K562 (cell line): ENCODE measurements around the gene STEAP1B. TPM values are rescaled to one million over a fixed set of nuclear protein-coding genes. Genes with fewer than 3 reads are reported as not detected.

Experiments used
- ATAC-seq: fragments of 200-7000 bp; cut with Tn5 transposase; 3 replicates; pipeline ENCODE4 v1.9.1; 2020; ENCODE audit warnings: moderate library complexity
- BruUV-seq: library from RNA; stranded (reverse); fragments of 400-500 nt; replicated peaks from 2 replicates; lab custom pipeline; 2021; lab: Mats Ljungman, UMichigan
- CTCF ChIA-PET: fragments of 300-600 bp; formaldehyde crosslinking; extraction: SDS; loops from one replicate; lab custom pipeline; 2021; ENCODE audit warnings: low intra/inter-chr PET ratio; lab: Yijun Ruan, JAX
- POLR2A ChIA-PET: fragments of 300-600, 350-650 bp; sonication (Branson Sonifier 250); formaldehyde crosslinking; extraction: SDS; loops from one replicate; lab custom pipeline; 2021; ENCODE audit warnings: antibody characterized with exemption, inconsistent platforms; lab: Yijun Ruan, JAX
- DNase-seq, 4 experiments: peaks; one replicate each; pipeline versions ENCODE4 v3.0.0 to v3.0.0-alpha.2; 2011 to 2018; ENCODE audit warnings: low spot score in 3 of 4, mixed read lengths in 3 of 4; ENCODE audit errors: extremely low read depth in 1 of 4
- FAIRE-seq: peaks from 2 replicates; lab custom pipeline; 2011; peaks lifted over from hg19 to GRCh38; lab: Jason Lieb, UNC
- H2AFZ ChIP-seq: 2 replicates; pipeline ENCODE4 v1.6.0; 2011; ENCODE audit warnings: low read depth, low read length, control low read depth, inconsistent platforms
- H3K27ac ChIP-seq: fragments of 200-600 bp; 3 replicates; pipeline ENCODE4 v1.8.0; 2011; ENCODE audit warnings: low read depth, mild to moderate bottlenecking, control low read depth, inconsistent platforms, low read length, moderate library complexity, mixed read lengths; ENCODE audit errors: extremely low read depth
- H3K27me3 ChIP-seq, 2 experiments: fragments of 300-600 bp in 1 of 2; 2 replicates in 1 of 2; 3 replicates in 1 of 2; pipeline versions ENCODE4 v1.6.0 to v1.8.0; 2011; ENCODE audit warnings: inconsistent platforms in 2 of 2, low read length in 2 of 2, mild to moderate bottlenecking in 1 of 2, mixed read lengths in 1 of 2, moderate library complexity in 1 of 2; ENCODE audit not compliant: control insufficient read depth in 2 of 2, insufficient read depth in 2 of 2
- H3K36me3 ChIP-seq: fragments of 300-600 bp; 3 replicates; pipeline ENCODE4 v1.8.0; 2011; ENCODE audit warnings: mild to moderate bottlenecking, low read length, inconsistent platforms; ENCODE audit not compliant: control insufficient read depth, insufficient read depth
- H3K4me1 ChIP-seq, 2 experiments: fragments of 200-600 bp in 1 of 2; replicated peaks in 1 of 2; 2 replicates in 1 of 2; 3 replicates in 1 of 2; pipeline versions ENCODE4 v1.5.1 to v1.8.0; 2011; ENCODE audit warnings: inconsistent platforms in 2 of 2, low read length in 2 of 2, mild to moderate bottlenecking in 1 of 2, mixed read lengths in 1 of 2, moderate library complexity in 1 of 2; ENCODE audit not compliant: control insufficient read depth in 2 of 2, insufficient read depth in 2 of 2
- H3K4me2 ChIP-seq: 2 replicates; pipeline ENCODE4 v1.6.1; 2011; ENCODE audit warnings: low read length, control low read depth, inconsistent platforms, mixed read lengths; ENCODE audit not compliant: insufficient read depth
- H3K4me3 ChIP-seq: fragments of 200-600 bp; sonication (generic), shearing (Covaris generic); 2 replicates; pipeline ENCODE4 v1.5.1; 2016; ENCODE audit warnings: control low read depth, inconsistent platforms
- H3K79me2 ChIP-seq: fragments of 200-600 bp; 3 replicates; pipeline ENCODE4 v1.8.0; 2011; ENCODE audit warnings: low read length, inconsistent platforms; ENCODE audit not compliant: control insufficient read depth, insufficient read depth
- H3K9ac ChIP-seq, 2 experiments: 2 replicates each; pipeline versions ENCODE4 v1.6.0 to v1.6.1; 2011; ENCODE audit warnings: low read depth in 2 of 2, low read length in 2 of 2, control low read depth in 1 of 2, inconsistent platforms in 1 of 2, mild to moderate bottlenecking in 1 of 2, mixed read lengths in 1 of 2; ENCODE audit not compliant: insufficient read depth in 1 of 2
- H3K9me1 ChIP-seq: one replicate; pipeline ENCODE4 v1.6.0; 2011; ENCODE audit warnings: inconsistent platforms, mild to moderate bottlenecking, low read length, moderate library complexity; ENCODE audit not compliant: control insufficient read depth, insufficient read depth
- H3K9me3 ChIP-seq: replicated peaks from 2 replicates; pipeline ENCODE4 v1.5.1; 2011; ENCODE audit warnings: low read depth, low read length, inconsistent platforms; ENCODE audit not compliant: control insufficient read depth, insufficient read depth
- H4K20me1 ChIP-seq: replicated peaks from 2 replicates; pipeline ENCODE4 v1.6.1; 2011; ENCODE audit warnings: low read length, inconsistent platforms, mixed read lengths; ENCODE audit not compliant: control insufficient read depth, insufficient read depth
- FIP1L1 ChIP-seq: fragments of 200-400 bp; formaldehyde crosslinking; IDR thresholded peaks from 2 replicates; pipeline ENCODE4 v1.6.1; 2018; ENCODE audit warnings: mild to moderate bottlenecking, low read depth, low read length; ENCODE audit not compliant: poor library complexity, severe bottlenecking
- SIX5 ChIP-seq, 2 experiments: IDR thresholded peaks; 2 replicates each; pipeline ENCODE4 v1.6.1; 2011; ENCODE audit warnings: low read length in 2 of 2, borderline replicate concordance in 1 of 2, low read depth in 1 of 2, mild to moderate bottlenecking in 1 of 2, moderate library complexity in 1 of 2; ENCODE audit not compliant: insufficient read depth in 1 of 2
- SOX6 ChIP-seq: fragments of 450-650 bp; IDR thresholded peaks from 2 replicates; pipeline ENCODE4 v1.6.1; 2014; ENCODE audit warnings: mild to moderate bottlenecking
- ZNF436 ChIP-seq: fragments of 250-450, 450-650 bp; sonication (Bioruptor Pico); formaldehyde crosslinking; IDR thresholded peaks from 2 replicates; pipeline ENCODE4 v1.7.0; 2020; ENCODE audit warnings: mild to moderate bottlenecking
- WGBS: fragments of 100-300 bp; shearing (Covaris generic); methylation state at CpG from one replicate; pipeline ENCODE4 v1.1.6; 2016; ENCODE audit warnings: low coverage, mixed read lengths; ENCODE audit not compliant: insufficient coverage; ENCODE audit errors: missing lambda C conversion rate; 5-methylcytosine and 5-hydroxymethylcytosine counted together
- in situ Hi-C: fragments of 300-500 bp; cut with MboI; formaldehyde crosslinking; loops from 4 replicates; pipeline ENCODE4 v1.15.0; 2018; ENCODE audit warnings: inconsistent platforms, mixed read lengths
- intact Hi-C: fragments of 100-400 bp; cut with micrococcal nuclease; formaldehyde crosslinking; loops from 2 replicates; pipeline ENCODE4 v1.14.2; 2022
- polyA plus RNA-seq, 8 experiments: library from polyadenylated mRNA; depleted of rRNA in 4 of 8; stranded (reverse) in 5 of 8; unstranded in 3 of 8; fragments of >200 nt; fragmentation: Nextera tagmentation in 2 of 8; fragmentation: Illumina TruSeq in 1 of 8; extraction: Ambion mirVana in 2 of 8; extraction: Trizol in 1 of 8; gene quantifications; 2 replicates each; pipeline versions ENCODE4 v1.2.1 to v1.2.3, GENCODE V29; 2011 to 2014; ENCODE audit warnings: inconsistent platforms in 1 of 8, missing spikeins in 1 of 8
- total RNA-seq, 7 experiments: library from RNA; depleted of rRNA in 6 of 7; stranded (reverse); fragments of >200 nt in 6 of 7; fragmentation: Illumina TruSeq in 2 of 7; extraction: Trizol in 2 of 7; gene quantifications; 2 replicates each; pipeline versions ENCODE4 v1.2.1 to v1.2.3, GENCODE V29; 2011 to 2021; ENCODE audit warnings: low replicate concordance in 1 of 7
- TF ChIP-seq, protein P1 (sequence below): fragments of 250-450 bp; sonication (Bioruptor Pico); IDR thresholded peaks from 2 replicates; pipeline ENCODE4 v1.8.0; 2021; ENCODE audit warnings: moderate library complexity, mild to moderate bottlenecking, inconsistent platforms
- TF ChIP-seq, protein P2 (sequence below): IDR thresholded peaks from 3 replicates; pipeline ENCODE4 v1.6.1; 2011; ENCODE audit warnings: borderline replicate concordance, mild to moderate bottlenecking, moderate library complexity; ENCODE audit not compliant: insufficient read length; ENCODE audit errors: extremely low read depth

Gene STEAP1B
- total and polyA plus RNA-seq, 9 of the 15 experiments (the other 6 are each of a cell fraction or from before 2014, with no cell fraction given) = 20.0 to 38.5 (median 30.6) TPM

DNA sequence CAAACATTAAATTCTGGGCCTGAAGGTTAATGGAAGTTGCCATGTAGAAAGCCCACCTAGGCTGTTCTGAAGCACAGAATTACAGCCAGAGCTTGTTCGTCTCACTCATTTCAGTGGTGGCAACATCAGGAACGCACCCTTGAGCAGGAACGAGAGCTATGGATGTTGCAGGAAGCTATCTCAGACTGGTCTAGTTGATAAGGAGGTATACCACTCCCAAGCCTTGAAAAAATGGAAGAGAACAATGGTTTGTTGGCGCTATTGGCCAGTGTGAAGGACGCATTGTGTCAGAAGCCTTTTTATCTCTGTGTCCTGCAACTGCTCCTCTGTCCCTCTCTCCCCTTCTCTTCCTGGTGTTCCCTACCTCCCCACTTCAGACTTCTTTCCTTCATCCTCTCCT is 82.1 kb downstream of the STEAP1B start:
- Histone ChIP-seq H3K79me2 (no peaks in the 10 kb centered on the region), H3K9me1 (no peaks in the 10 kb centered on the region), H2AFZ (no peak overlapping the region), H4K20me1 (no peaks in the 10 kb centered on the region), H3K4me3 (no peak overlapping the region), H3K4me1 (no peaks in the 10 kb centered on the region), H3K27ac (no peak overlapping the region), H3K27me3 (no peaks in the 10 kb centered on the region), H3K36me3 (peaks cover 8% of the 10 kb centered on the region; the same call in 1 of the 3 replicates), H3K4me2 (no peak overlapping the region), H3K9me3 (no peaks in the 10 kb centered on the region), H3K9ac (no peak overlapping the region)
- TF ChIP-seq, protein P1, sequence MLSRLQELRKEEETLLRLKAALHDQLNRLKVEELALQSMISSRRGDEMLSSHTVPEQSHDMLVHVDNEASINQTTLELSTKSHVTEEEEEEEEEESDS (CRISPR knock-in tag) = no peak
- TF ChIP-seq ZNF436 (no peak), SIX5 (IDR thresholded peaks at IDR 0.05; ENCODE audit: borderline replicate concordance in 1 of 2, insufficient read depth in 1 of 2, low read depth in 1 of 2, low read length in 2 of 2) (no peak), SOX6 (peak; percentile 38; the same call in 1 of the 2 replicates), FIP1L1 (no peak)
- TF ChIP-seq, protein P2, sequence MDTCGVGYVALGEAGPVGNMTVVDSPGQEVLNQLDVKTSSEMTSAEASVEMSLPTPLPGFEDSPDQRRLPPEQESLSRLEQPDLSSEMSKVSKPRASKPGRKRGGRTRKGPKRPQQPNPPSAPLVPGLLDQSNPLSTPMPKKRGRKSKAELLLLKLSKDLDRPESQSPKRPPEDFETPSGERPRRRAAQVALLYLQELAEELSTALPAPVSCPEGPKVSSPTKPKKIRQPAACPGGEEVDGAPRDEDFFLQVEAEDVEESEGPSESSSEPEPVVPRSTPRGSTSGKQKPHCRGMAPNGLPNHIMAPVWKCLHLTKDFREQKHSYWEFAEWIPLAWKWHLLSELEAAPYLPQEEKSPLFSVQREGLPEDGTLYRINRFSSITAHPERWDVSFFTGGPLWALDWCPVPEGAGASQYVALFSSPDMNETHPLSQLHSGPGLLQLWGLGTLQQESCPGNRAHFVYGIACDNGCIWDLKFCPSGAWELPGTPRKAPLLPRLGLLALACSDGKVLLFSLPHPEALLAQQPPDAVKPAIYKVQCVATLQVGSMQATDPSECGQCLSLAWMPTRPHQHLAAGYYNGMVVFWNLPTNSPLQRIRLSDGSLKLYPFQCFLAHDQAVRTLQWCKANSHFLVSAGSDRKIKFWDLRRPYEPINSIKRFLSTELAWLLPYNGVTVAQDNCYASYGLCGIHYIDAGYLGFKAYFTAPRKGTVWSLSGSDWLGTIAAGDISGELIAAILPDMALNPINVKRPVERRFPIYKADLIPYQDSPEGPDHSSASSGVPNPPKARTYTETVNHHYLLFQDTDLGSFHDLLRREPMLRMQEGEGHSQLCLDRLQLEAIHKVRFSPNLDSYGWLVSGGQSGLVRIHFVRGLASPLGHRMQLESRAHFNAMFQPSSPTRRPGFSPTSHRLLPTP = no peak
- intact Hi-C loops = no loop called here
- FAIRE-seq (no peak), DNase-seq (no peak), ATAC-seq (no peak)
- no TSS peak for BruUV-seq
- ChIA-PET CTCF (no interaction called here), POLR2A (no interaction called here)
- in situ Hi-C loops = no loop called here
- WGBS = 40% methylated on average over 5 of the region's 5 CpGs
